ENCODE measurements around the gene BPI.

BPI gene

GRCh38 chr20:38291966-38292365 lies 12.0 kb upstream of the BPI start:
- no peaks in the 10 kb centered on the region for H3K27me3 ChIP-seq (ENCODE audit: insufficient read depth, poor library complexity, severe bottlenecking)
- peak overlapping the region; percentile 97 for H3K27ac ChIP-seq (replicated peaks)
- peak in 1 of 2 experiments; percentile 81 for DNase-seq (ENCODE audit: low read depth in 1 of 2, low spot score in 1 of 2)
- no peak overlapping the region for H3K4me3 ChIP-seq (replicated peaks; ENCODE audit: insufficient read depth, low read length)
- peak; percentile 62; the same call in 1 of the 2 replicates for TF ChIP-seq SPI1 (IDR thresholded peaks at IDR 0.05; ENCODE audit: borderline replicate concordance, low read depth)
- no peak for TF ChIP-seq GABPA (IDR thresholded peaks at IDR 0.05; ENCODE audit: low read depth)

- H3K27ac ChIP-seq (replicated peaks) = peak overlapping the region; percentile 97
- TF ChIP-seq GABPA (IDR thresholded peaks at IDR 0.05; ENCODE audit: low read depth) = no peak
- no peak for TF ChIP-seq SPI1 (IDR thresholded peaks at IDR 0.05; ENCODE audit: borderline replicate concordance, low read depth)
- no peak for TF ChIP-seq REST (IDR thresholded peaks at IDR 0.05; ENCODE audit: insufficient replicate concordance, low read depth)
- TF ChIP-seq POLR2AphosphoS5 (IDR thresholded peaks at IDR 0.05; ENCODE audit: low read depth) = no peak
- TF ChIP-seq CTCF (IDR thresholded peaks at IDR 0.05; ENCODE audit: insufficient read depth, low read length) = no peak
- no peak overlapping the region for H3K4me3 ChIP-seq (replicated peaks; ENCODE audit: insufficient read depth, low read length)
- no peaks in the 10 kb centered on the region for H3K27me3 ChIP-seq (ENCODE audit: insufficient read depth, poor library complexity, severe bottlenecking)
- DNase-seq (ENCODE audit: low read depth in 1 of 2, low spot score in 1 of 2) = peak in 1 of 2 experiments; percentile 29
These were observed 10.4 kb upstream of the BPI start for GRCh38 chr20:38293491-38294065.

- no peak overlapping the region for H3K4me3 ChIP-seq (replicated peaks; ENCODE audit: insufficient read depth, low read length)
- peak; percentile 79 to 80 for DNase-seq (ENCODE audit: low read depth in 1 of 2, low spot score in 1 of 2)
- H3K27ac ChIP-seq (replicated peaks) = peak overlapping the region; percentile 97
- H3K27me3 ChIP-seq (ENCODE audit: insufficient read depth, poor library complexity, severe bottlenecking) = no peaks in the 10 kb centered on the region
- TF ChIP-seq POLR2AphosphoS5 (IDR thresholded peaks at IDR 0.05; ENCODE audit: low read depth) (peak; percentile 62), SPI1 (IDR thresholded peaks at IDR 0.05; ENCODE audit: borderline replicate concordance, low read depth) (no peak), CTCF (IDR thresholded peaks at IDR 0.05; ENCODE audit: insufficient read depth, low read length) (no peak), GABPA (IDR thresholded peaks at IDR 0.05; ENCODE audit: low read depth) (no peak)
These were observed 9.8 kb upstream of the BPI start for GRCh38 chr20:38294076-38294591.

GRCh38 chr20:38295811-38296210 lies 8.1 kb upstream of the BPI start:
- no peak for TF ChIP-seq SPI1 (IDR thresholded peaks at IDR 0.05; ENCODE audit: borderline replicate concordance, low read depth)
- TF ChIP-seq REST (IDR thresholded peaks at IDR 0.05; ENCODE audit: insufficient replicate concordance, low read depth) = no peak
- TF ChIP-seq CTCF (IDR thresholded peaks at IDR 0.05; ENCODE audit: insufficient read depth, low read length) = no peak
- H3K27me3 ChIP-seq (ENCODE audit: insufficient read depth, poor library complexity, severe bottlenecking) = no peaks in the 10 kb centered on the region
- no peak overlapping the region for H3K4me3 ChIP-seq (replicated peaks; ENCODE audit: insufficient read depth, low read length)
- DNase-seq (ENCODE audit: low read depth in 1 of 2, low spot score in 1 of 2) = no peak
- peak overlapping the region; percentile 97 for H3K27ac ChIP-seq (replicated peaks)

All from HL-60 (cell line).